NCI-H510A (cell line): ENCODE data around the gene BRINP2.

Experiments used
- DNase-seq: peaks from one replicate; lab custom pipeline; 2025; lab: John Stamatoyannopoulos, UW

Gene BRINP2, protein sequence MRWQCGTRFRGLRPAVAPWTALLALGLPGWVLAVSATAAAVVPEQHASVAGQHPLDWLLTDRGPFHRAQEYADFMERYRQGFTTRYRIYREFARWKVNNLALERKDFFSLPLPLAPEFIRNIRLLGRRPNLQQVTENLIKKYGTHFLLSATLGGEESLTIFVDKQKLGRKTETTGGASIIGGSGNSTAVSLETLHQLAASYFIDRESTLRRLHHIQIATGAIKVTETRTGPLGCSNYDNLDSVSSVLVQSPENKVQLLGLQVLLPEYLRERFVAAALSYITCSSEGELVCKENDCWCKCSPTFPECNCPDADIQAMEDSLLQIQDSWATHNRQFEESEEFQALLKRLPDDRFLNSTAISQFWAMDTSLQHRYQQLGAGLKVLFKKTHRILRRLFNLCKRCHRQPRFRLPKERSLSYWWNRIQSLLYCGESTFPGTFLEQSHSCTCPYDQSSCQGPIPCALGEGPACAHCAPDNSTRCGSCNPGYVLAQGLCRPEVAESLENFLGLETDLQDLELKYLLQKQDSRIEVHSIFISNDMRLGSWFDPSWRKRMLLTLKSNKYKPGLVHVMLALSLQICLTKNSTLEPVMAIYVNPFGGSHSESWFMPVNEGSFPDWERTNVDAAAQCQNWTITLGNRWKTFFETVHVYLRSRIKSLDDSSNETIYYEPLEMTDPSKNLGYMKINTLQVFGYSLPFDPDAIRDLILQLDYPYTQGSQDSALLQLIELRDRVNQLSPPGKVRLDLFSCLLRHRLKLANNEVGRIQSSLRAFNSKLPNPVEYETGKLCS

DNA sequence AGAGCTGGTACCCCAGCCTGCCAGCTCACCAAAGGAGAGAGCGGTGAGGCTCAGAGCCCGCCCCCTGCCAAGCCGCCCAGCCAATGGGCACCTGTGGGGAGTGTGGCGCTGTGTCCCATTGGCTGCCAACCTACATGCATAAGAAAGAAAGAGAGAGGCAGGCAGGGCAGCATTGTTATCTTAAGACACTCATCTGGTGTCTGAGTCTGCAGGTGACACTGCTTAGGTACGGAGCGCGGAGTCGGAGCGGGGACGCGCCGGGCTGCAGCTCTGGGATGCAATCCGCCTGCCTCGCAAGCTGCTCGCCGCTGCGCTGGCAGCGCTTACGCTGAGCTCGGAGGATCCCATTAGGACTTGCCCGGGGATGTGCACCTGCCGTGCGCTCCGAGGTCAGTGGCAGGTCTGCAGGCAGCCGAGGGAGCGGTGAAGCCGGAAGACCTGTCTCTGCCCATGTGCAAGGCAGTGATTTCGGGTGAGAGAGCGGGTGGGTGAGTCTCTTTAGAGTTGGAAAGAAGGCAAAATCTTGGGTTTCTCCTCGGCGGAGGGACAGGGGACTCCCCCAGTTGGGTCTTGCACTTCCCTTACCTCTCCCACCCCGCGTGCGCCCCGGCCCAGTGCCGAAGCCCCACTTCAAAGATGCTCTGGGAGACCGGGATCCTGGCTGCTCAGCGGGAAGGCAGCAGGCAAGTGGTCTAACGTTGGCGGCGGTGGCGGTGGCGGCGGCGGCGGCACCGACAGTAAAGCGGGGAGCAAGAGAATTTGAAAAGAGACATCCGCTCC, at the start of gene BRINP2:
TSS of gene BRINP2 (plus strand) at position 203 of the 780 bp plus-strand sequence. CDS start 58,919 bp downstream, outside the sequence.
- peak; percentile 66 for DNase-seq

DNA sequence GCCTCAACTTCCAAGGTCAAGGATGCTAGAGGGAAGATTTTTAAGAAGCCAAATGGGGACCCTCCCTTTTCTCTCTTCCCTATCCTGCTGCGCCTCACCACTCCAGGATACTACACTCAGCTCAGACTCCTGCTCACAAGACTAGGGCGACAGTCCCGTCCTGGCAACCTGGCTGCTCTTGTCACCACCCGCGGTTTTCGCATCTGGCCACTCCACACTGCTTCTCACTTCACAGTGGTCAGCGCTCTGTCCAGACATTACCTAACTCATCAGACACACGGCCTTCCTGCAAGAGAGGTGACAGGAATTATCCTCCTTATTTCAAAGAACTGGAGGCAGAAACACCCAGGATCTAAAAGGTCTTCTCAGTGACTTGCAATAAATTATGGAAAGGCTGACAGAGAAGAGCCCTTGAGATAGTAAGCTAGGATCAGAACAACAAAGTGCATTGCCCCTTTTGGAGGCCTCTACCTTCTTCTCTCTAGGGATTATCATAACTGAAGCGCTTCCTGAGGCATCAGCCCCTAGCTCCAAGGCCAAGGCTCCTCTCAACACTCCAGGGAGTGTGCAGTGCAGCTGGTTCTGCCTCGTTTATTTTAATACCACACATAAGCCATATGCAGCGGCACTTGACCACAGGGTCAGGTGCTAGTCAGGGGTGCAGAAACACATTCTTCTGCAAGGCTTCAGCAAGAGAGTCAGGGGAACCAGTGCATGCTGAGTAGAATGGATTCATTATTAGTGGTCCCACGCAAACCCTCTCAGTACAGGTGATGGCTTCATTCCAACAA, 48.1 kb upstream of the BRINP2 start:
- DNase-seq, result peak; percentile 58

DNA sequence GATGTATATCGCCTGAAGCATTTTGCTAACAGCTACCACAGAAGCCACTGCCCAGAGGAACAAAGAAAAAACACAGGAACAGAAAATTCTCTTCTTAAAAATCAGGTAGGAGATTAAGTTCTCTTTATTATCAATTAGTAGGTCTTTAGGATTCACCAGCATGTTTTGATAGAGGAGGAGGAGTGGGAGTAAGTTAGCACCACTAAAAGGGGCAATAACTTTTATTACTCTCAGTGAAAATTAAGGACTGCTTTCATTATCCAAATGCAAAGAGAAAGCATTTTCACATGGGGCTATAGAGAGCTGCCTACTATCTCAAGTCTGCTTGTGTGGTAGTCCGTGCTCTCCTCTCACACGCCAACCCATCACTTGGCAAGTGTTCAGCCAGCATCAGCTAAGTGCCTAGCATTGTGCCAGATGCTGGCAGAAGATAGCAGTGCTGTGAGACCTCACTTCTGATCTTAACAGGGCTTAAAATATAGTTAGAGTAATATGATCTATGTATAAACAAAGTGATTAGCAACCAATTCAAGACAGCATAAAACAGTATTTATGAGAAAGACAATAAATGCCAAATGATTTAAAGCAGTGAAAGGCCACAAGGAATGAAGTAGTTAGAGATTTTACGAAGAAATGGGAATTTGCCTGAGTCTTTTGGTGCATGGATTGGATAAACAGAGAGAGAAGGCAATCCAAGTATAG, 46.0 kb upstream of the BRINP2 start:
- no peak for DNase-seq

DNA sequence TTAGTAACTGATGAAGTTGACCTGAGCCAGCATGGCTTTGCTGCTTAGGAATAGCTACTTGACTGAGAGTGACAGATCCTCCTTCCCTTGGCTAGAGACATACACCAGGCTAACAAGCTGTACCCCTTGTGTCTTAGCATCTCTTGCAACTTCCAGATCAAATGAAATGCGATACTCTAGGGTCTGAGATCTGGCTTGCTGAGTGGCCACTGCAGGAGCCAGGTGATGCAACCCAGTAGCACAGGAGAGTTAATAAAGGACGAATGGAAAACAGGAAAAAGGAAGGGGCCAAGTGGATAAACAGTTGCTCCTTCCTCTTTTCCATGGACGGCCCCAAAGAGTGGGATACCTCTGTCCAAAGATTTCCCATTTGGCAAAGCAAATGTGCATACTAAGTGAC, 44.5 kb upstream of the BRINP2 start:
- no peak for DNase-seq

DNA sequence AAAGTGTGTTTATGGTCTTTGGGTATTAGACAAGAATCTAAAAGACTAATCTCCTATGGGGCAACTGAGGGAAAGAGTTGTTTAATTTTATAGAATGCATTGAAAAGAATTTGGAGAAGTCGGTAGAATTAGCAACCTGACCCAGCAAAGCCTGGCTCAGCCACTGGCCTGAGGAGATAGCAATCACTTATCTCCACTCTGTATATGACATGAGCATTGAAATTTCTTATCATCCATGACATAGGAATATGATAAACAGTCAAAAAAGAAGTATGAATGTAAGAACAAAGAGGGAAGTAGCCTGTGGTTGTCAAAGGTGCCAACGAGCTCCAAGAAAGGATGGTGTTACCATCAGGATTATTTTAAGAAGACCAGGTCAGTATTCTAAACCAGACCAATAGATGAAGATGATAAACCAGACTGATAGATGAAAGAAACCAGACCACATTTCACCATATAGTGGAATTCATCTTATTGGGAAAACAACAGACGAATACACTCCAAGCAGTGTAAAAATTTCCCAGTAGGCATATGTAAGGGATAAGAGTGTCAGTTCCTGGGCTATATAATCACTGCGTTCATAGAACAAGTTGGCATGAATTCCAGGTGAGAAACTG, 42.0 kb upstream of the BRINP2 start:
- DNase-seq, result no peak

DNA sequence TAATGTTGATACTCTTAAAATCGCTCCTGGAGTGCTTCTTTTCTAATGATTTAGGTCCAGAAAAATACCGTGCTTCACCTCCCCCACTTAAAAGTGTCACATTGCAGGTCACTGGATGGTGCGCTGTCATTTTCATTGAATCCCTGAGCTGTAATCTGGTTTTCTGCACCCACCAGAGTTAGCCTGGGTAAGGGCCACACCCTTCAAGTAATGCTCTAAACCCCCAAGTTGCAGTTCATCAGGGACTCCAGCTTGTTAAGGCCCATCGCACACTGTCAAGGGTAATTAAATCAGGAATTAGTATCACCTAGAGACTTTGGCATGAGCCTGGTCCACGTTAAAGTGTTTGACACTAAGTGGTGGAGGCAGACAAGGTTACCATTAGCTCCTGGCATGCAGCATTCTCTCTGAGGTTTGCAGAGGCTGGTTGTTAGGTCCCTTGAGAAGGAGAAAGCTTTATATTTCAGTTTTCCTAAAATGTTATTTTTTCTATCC, 40.3 kb upstream of the BRINP2 start:
- no peak for DNase-seq

DNA sequence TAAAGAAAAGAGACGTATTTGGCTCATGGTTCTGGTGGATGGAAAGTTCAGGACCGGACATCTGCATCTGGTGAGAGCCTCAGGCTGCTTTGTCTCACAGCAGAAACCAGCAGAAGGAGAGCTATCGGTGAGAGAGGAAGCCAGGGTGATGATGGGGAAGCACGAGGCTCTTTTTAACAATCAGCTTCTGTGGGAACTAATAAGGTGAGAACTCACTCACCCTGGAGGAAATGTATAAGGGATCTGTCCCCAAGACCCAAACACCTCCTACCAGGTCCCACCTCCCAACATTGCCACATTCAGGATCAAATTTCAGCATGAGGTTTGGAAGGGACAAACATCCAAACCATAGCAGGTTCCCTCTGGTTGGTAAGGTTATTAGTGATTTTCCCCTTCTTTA, 39.0 kb upstream of the BRINP2 start:
- no peak for DNase-seq

DNA sequence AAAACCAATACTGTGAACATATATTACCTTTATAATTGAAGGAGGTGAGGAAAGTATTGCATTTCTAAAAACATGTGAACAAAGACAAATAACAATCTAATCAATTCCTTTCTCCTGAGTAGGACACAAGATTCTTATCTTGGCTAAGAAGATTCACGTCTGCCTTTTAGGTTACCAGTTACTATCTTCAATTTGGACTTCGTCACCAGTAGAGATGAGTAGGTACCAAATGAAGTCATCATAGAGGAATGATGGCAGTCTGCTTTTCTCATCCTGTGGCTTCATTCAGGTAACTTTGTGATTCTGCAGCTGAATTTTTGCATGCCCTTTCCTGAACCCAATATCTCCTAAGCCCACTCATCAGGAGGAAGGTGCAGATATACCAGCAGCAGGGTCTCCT, 38.6 kb upstream of the BRINP2 start:
- no peak for DNase-seq

DNA sequence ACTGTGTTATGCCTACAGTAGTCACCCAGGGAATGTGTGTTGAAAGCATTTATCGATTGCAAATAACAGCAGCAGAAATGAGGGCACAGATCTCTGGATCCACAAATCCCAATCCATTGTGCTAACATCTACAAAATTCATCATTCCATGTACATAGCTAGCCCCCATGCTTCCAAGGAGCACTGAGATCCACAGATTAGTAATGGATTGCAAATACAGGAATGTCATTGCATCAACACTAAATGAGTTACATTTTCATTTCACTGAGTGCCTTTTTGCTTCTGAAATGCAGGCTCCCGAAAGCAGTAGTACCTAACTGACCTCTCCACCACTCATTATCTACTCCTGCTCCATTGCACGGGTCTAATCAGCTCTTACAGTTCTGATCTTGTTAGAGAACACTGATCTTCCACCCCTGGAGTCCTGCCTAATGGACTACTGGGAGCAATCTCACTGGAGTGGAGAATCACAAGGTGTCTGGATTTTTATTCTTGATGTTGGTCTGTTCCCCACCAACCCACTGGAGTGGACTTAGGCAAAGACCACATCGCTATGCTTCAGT, 36.7 kb upstream of the BRINP2 start:
- no peak for DNase-seq

DNA sequence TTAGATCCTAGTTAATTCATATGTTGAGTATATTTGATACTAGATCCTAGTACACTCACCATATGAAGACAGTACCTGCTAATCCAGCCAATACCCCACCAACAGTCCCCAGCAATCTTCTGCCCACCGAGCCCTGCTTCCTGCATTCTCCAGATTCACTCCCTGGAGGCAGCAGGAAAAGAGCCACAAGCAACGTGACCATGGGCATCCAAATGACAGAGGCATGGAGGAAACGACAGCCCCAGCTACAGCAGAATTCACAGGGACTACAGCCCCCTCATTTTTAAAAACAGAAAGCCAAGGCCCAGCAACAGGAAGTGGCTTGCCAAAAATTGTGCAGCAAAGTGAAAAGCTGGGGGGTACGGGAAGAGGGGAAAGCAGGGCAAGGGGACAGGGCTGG, 35.5 kb upstream of the BRINP2 start:
- DNase-seq, result no peak

DNA sequence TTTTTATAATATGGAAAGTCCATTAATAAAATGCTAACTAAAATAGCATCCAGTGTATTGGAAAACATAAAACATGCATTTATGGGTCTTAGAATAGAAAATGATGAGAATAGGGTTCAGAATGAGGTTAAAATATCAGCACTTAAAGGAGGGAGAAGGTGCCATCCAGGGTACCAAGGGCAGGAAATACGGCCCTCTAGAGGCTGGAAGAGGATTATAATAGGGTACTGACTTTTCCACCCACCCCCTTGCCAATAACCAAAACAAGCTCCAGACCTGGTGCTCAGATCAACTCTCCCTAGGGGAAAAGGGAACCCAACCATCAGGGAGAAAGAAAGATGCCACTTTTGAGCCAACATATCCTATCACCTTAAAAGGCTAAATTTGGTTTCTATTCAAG, 32.9 kb upstream of the BRINP2 start:
- DNase-seq, result no peak

DNA sequence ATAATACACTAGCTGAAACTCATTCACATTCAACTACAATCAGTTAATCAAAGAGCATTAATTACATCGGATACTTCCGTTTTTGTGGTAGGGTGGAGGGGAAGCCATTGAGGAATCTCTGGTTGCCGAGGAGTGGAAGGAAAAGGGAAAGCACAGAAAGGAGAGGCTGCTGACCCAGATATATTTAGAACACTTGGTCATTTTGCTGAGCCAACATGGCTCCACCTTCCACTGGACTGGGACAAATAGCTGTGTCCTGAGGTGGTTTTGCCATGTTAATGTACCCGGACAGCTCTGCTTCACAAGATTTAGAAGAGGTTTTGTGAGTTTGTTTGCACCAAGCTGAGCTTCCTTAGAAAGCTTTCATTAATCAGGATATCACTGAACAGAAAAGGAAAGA, 32.4 kb upstream of the BRINP2 start:
- DNase-seq, result no peak

DNA sequence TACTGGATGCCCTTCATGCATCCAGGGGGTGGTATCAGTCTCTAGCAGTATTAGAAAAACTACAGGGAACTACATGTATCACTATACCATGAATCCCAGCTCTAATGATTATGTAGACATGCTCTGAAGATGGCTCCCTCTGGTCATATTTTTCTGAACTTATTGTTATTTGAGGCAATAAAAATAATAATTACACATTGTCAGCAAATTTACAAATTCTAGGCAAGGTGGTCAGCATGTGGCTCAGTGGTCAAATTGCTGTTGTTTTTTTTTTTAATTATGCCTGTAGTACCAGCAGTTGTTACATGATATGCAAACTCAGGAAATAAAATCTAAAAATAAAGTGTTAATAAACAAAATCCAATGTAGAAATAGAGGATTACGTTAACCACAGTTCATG, 28.7 kb upstream of the BRINP2 start:
- DNase-seq, result no peak

DNA sequence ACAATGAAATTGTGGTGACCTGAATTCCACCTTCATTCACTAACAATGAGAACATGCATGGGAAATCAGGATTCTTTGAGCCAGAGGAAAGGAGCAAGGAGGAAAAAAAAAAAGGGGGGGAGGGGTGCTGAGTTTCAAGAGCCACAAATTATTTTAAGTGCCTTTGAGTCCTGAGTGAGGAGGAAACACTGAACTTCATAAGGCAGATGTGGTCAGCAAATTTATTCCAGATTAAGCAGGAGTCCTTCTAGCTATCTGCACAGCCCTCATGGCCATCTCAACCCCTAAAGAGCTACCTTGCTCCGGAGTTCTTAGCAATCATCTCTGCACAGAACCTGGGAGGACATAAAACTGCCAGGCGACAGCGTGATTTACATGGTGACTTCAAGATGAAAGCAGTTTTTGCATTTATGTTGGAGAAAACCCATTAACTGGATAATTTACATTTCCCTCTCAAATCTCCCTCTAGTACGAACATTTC, 27.9 kb upstream of the BRINP2 start:
- no peak for DNase-seq

DNA sequence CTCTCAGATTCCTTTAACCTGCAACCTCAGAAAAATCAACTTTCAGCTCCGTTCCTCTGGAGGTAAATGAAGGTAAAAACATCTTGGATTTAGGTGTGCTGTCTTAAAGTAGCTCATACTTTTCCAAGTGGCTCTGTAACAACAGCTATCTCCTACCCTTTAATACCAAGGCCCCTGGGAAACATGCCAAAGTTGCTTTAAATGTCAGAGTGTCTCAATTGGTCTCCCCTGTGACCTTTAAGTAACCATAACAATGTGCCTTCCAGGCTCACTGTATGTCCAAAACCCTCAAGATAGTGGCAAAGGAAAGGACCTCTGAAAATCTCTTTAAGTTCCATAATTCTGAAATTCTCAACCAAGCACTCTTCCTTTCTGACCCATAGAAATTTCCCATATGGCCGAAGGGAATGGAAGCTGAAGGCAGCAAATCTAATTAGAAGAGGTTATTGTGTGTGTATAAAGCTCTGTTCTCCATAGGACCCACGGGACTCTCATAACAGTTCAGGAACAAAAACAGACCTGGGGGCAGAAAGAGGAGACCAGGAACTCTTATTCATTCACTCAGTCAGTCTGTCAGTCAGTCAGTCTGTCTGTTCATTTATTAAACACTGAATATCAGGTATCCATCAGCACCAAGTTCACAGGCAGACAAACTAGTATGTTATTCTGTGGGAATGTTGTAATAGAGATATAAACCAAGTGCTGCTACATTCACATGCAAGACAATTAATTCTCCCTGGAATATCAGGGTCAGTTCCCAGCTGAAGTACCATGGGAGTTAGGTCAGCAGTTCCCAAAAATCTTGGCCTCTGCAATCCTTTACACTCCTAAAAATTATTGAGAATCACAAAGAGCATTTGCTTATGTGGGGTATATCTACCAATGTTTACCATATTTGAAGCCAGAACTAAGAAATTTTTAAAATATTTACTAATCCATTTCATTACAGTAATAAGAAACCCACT, 25.4 kb upstream of the BRINP2 start:
- DNase-seq, result no peak

DNA sequence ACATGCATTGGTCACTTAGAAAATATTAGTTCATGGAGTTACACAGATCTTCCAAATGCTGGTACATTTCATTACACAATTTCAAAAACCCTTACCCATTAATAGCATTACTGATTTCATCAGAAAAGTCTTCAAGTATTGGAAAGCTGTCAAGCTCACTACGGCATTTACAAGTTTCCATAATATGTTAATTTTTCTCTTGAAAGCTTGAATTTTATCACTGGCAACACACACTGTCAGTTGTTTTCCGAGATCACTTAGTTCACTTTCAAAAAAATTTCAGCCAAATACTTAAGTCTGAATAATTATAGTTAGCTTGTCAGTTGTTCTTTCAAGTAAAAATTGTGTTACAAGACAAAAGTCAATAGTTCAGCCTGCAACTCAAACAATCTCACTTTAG, 24.3 kb upstream of the BRINP2 start:
- DNase-seq, result no peak

DNA sequence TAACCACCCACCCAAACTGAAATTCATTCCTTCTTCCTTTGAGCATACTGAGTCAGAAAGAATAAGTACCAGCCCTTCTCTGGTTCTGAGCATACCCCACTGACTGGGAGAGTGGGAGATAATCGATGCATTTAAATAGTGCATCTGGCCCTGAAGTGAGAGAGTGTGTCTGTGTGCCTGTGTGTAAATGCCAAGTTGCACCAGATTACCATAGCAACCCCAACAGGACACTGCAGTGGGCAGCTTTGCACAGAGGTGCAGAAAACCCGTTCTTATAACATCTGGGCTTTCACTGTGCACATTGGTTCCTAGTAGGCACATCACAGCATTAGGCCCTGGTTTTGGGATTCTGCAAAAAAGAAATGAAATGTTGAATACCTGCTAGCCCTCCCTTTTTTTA, 8.5 kb upstream of the BRINP2 start:
- no peak for DNase-seq

DNA sequence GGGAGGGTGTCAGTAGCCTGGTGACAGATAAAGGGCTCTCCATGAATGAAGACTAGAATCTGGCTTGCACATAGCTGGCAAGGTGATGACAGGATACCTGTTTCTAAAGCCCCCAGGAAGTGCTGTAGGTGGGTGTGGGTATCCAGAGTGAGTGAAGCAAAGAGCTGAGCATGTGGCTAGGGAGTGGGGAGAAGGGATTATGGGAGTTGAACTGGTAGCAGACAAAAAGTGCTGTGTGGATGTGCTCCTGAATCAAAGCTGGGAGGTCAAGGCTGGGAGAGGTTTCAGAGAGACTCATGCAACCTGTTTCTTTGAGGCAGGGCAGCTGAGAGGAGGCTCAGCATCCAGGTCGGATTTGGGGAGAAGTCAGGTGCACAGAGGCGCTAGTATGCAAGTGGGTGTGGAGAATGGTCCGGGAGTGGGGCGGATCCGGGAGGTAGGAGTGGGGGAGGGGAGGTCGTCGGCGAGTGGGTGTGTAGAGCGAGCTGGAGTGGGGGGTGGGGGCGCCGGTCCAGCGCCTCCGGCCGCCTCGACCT, 6.8 kb upstream of the BRINP2 start:
- DNase-seq, result no peak
